GM10266 (cell line): ENCODE data around the gene GPR37L1.

ENCODE experiments used
- DNase-seq: peaks from one replicate; pipeline ENCODE4 v3.0.0; 2012; ENCODE audit errors: extremely low spot score
- TF ChIP-seq, protein P1 (sequence below): IDR thresholded peaks from 2 replicates; pipeline ENCODE4 v1.5.1; 2012; ENCODE audit warnings: mild to moderate bottlenecking, low read depth; ENCODE audit not compliant: control insufficient read depth, insufficient read depth; ENCODE audit errors: missing control alignments

Gene GPR37L1

GRCh38 chr1:202130816-202131522 is 8.3 kb downstream of the GPR37L1 start:
- no peak for DNase-seq
- TF ChIP-seq, protein P1, sequence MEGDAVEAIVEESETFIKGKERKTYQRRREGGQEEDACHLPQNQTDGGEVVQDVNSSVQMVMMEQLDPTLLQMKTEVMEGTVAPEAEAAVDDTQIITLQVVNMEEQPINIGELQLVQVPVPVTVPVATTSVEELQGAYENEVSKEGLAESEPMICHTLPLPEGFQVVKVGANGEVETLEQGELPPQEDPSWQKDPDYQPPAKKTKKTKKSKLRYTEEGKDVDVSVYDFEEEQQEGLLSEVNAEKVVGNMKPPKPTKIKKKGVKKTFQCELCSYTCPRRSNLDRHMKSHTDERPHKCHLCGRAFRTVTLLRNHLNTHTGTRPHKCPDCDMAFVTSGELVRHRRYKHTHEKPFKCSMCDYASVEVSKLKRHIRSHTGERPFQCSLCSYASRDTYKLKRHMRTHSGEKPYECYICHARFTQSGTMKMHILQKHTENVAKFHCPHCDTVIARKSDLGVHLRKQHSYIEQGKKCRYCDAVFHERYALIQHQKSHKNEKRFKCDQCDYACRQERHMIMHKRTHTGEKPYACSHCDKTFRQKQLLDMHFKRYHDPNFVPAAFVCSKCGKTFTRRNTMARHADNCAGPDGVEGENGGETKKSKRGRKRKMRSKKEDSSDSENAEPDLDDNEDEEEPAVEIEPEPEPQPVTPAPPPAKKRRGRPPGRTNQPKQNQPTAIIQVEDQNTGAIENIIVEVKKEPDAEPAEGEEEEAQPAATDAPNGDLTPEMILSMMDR: no peak

DNA sequence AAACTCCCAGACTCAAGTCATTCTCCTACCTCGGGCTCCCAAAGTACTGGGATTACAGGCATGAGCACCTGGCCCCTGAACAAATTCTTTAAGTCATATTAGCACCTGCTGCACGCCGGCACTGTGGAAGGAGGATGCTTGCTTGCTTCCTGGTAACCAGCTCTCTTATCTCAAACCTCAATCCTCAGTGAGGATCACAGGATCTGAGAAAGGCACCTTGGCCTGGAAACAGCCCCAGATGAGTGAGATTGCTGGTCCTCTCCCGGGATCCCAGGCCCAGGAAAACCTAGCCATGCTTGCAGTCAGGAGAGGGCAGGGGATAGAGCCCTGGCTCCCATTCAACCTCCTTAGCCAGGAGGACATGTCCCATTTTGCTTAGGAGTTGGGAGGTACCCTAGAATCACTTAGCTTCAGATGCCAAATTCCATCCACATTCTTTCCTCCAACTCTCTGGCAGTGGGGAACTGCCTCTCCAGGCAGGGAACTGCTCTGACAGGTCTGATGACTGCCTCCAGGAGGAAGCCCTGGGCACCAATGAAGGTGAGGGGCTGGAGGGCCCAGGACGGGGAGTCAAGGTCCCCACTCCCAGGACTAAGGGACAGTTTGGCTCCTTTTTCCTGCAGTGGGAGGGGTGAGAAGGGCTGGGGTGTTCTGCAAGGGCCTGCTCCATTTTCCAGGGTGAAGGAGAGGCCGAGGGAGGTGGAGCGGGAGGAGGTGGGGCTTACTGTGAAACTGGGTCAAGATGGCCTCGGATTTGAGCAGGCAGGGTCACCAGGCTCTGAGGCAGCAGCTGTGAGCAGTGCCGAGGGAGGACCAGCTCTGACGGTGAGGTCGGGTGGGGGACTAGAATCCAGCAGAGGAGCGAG is 9.5 kb downstream of the GPR37L1 start:
- no peak for DNase-seq
- TF ChIP-seq, protein P1: no peak

DNA sequence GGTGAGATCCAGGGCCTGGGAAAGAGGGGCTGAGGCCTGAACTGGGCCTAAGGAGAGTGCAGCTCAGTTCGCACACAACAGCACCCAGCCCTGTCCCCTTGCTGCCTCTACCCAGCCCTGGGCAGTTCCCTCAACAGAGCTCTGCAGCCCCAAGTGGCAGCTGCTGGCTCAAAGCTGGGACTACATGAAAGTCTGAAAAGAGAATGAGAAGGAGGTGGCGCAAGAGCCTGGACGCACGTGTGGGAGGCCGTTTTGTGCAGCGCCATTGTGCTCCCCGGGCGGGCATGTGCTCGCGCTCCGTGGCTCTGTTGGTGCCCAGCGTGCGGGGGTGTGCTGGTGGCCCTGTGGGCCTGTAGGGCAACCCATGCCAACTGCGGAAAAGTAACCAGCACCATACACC is 10.3 kb downstream of the GPR37L1 start:
- no peak for DNase-seq
- TF ChIP-seq, protein P1: no peak

DNA sequence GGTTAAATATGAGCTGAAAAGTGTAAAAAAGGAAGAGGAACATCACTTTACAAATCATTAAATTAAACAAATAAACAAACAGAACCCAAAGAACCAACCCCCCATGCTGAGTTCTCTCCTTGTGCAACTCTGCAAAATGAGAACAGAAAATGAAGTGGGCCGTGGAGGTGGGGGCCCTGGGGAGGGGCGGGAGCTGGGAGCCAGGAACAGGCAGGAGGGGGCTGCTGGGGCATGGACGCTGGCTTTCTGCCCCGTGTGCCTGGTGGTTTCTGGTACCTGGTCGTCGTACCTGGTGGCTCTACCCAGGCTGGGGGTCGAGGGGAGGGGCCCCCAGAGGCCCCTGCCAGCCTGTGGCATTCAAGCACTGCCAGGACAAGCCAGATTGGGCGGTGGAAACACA is 10.8 kb downstream of the GPR37L1 start:
- no peak for DNase-seq
- TF ChIP-seq, protein P1: no peak

- no peak for DNase-seq
- TF ChIP-seq, protein P1: no peak
Measured at GRCh38 chr1:202133989-202134388, 11.3 kb downstream of the GPR37L1 start.

- TF ChIP-seq, protein P1: no peak
- DNase-seq: no peak
Measured at GRCh38 chr1:202134645-202135172, 12.0 kb downstream of the GPR37L1 start.
